DND-41 (cell line): ENCODE results near the gene CACNA1A.

ENCODE experiments used
- EZH2 ChIP-seq: IDR thresholded peaks from 3 replicates; pipeline ENCODE4 v1.6.1; 2012; ENCODE audit warnings: borderline replicate concordance, low read depth, mild to moderate bottlenecking, moderate library complexity, low read length, inconsistent platforms; ENCODE audit not compliant: severe bottlenecking
- TF ChIP-seq, protein P1 (sequence below): IDR thresholded peaks from 2 replicates; pipeline ENCODE4 v1.5.1; 2012; ENCODE audit warnings: borderline replicate concordance, low read length, moderate library complexity, mild to moderate bottlenecking; ENCODE audit not compliant: poor library complexity, severe bottlenecking; ENCODE audit errors: extremely low read depth

DNA sequence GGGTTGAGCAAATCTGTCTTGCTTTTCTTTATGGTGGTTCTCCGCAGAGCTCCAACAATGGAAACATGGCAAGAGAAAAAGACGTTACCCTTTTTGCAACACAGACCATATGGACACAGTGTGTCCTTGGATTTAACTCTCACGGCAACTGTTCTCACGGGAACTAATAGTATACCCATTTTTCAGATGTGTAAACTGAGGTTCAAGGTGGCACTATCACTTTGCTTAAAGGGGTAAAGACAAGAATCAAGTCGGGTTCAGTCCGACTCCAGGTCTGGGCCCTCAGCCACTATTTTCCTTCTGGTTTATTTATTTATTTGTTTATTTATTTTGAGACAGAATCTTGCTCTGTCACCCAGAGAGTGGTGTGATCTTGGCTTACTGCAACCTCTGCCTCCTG lies 176.0 kb downstream of the CACNA1A start:
- no peak for TF ChIP-seq EZH2
- TF ChIP-seq, protein P1, sequence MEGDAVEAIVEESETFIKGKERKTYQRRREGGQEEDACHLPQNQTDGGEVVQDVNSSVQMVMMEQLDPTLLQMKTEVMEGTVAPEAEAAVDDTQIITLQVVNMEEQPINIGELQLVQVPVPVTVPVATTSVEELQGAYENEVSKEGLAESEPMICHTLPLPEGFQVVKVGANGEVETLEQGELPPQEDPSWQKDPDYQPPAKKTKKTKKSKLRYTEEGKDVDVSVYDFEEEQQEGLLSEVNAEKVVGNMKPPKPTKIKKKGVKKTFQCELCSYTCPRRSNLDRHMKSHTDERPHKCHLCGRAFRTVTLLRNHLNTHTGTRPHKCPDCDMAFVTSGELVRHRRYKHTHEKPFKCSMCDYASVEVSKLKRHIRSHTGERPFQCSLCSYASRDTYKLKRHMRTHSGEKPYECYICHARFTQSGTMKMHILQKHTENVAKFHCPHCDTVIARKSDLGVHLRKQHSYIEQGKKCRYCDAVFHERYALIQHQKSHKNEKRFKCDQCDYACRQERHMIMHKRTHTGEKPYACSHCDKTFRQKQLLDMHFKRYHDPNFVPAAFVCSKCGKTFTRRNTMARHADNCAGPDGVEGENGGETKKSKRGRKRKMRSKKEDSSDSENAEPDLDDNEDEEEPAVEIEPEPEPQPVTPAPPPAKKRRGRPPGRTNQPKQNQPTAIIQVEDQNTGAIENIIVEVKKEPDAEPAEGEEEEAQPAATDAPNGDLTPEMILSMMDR = no peak
